HuH-7 (cell line): Measurements from ENCODE around the gene PGC.

Source experiments
- DNase-seq: peaks from one replicate; pipeline ENCODE4 v3.0.0; 2011; ENCODE audit warnings: low spot score

The PGC gene

GRCh38 chr6:41697861-41698781, 49.1 kb downstream of the PGC start:
- no peak for DNase-seq

- no peak for DNase-seq
Observed at GRCh38 chr6:41696788-41697187, 50.4 kb downstream of the PGC start.

- no peak for DNase-seq
Observed at GRCh38 chr6:41695825-41696224, 51.4 kb downstream of the PGC start.

GRCh38 chr6:41694815-41695526, 52.2 kb downstream of the PGC start:
- no peak for DNase-seq

GRCh38 chr6:41693281-41694240, 53.6 kb downstream of the PGC start:
- DNase-seq: no peak

GRCh38 chr6:41692730-41693129, 54.5 kb downstream of the PGC start:
- DNase-seq: no peak

GRCh38 chr6:41692080-41692675, 55.0 kb downstream of the PGC start:
- no peak for DNase-seq

GRCh38 chr6:41691426-41692079, 55.6 kb downstream of the PGC start:
- DNase-seq: no peak

- DNase-seq: no peak
Observed at GRCh38 chr6:41690541-41691330, 56.5 kb downstream of the PGC start.

- no peak for DNase-seq
Observed at GRCh38 chr6:41689171-41690008, 57.8 kb downstream of the PGC start.

GRCh38 chr6:41688256-41688965, 58.8 kb downstream of the PGC start:
- no peak for DNase-seq

GRCh38 chr6:41687501-41688175, 59.6 kb downstream of the PGC start:
- no peak for DNase-seq
